Stimulated activated CD8-positive, alpha-beta memory T cell treated with anti-CD3 and anti-CD28 coated beads, Interleukin-4, amount 100 ng/mL, for 1 hour (primary cell): ENCODE data around the gene TMEM106C.
"Not testable (repeated sequence)": the region's sequence is repeated elsewhere in the genome, so short reads cannot be mapped to it uniquely, and the experiment has no call there.

Experiments
- DNase-seq, 2 donors: peaks; one replicate each; pipeline ENCODE4 v3.0.0-alpha.2; 2020; ENCODE audit warnings: low read depth in 2 of 2, low spot score in 1 of 2

Gene TMEM106C

DNA sequence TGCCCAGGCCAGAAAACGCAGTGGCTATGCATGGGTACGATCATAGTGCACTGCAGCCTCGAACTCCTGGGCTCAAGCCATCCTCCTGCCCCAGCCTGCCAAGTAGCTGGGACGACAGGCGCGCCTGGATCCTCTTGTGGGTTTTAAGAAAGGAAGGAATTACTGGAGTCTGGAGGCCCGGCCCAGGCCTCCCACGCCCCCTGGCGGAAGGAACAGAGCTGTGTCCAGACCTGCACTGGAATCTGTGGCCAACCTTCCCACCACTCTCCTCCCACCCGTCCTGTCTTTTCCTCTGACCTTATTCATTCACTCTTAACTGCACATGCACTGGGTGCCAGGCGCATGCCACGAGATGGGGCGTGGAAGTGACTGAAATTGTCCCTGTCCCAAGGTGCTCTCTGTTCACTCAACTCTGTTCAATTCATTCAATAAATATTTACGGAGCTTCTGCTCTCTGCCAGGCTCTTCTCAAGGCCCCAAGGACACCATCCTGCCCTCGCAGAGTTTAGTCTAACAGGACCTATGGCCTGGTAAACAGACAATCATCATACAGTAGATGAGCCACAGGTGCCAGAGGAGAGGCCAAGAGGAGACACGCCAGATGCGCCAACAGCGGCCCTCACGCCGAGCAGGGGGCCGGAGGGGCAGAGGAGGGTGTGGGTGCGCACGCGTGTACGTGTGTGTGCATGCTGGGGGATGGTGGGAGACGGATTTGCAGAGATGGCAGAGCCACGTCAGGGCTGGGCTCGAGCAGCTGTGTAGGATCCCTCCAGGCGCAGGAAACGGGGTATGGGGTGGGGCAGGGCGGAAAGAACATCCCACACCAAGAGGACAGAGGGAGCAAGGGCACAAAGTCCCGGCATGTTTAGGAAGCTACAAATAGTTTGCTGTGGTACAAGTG, 13.7 kb upstream of the TMEM106C start:
- peak in 1 of 2 donors; percentile 9 for DNase-seq

DNA sequence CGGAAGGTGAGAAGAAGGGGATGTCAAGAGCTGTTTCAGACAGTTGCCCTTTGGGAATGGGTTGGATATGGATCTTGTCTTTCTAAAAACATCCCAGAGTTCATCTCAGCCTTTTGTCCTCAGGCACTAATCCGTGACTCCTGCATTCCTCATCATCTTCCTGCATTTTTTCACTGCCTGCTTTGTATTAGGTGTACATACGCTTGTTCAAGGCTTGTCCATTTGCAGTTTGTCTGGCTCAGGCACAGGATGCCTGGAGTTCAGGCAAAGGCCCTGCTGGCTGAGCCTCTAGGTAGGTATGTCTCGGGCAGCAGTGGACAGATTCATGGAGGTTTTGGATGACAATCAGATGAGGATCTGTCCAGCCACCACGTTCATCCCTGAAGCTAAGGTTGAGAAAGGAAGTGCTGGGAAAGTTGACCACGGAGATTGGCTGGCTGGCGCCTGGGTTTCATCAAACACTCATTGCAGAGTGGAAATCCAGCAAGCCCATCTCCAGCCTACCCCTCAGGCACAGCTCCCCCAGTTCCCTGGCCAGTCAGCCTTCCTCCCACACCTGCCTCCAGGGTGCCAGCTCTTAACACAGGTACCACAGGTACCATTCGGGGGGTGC, 12.4 kb upstream of the TMEM106C start:
- no peak for DNase-seq

DNA sequence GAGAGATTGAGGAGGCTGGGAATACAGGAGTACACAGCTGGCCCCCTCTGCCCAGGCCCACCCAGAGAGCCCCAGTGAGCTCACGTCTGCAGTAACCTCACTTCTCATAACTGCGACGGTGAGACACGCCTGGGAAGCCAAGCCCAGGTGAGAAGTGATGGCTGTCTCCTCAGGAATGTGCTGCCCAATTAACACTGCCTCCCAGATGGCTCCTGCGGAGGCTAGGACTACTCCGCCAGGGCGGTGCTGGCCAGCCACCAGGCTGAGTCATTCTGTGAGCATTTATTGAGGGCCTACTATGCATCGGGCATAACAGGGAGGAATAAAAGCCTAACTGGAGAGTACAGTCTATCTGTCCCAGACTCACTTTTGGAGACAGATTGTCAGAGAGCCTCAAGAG, 9.3 kb upstream of the TMEM106C start:
- no peak for DNase-seq

DNA sequence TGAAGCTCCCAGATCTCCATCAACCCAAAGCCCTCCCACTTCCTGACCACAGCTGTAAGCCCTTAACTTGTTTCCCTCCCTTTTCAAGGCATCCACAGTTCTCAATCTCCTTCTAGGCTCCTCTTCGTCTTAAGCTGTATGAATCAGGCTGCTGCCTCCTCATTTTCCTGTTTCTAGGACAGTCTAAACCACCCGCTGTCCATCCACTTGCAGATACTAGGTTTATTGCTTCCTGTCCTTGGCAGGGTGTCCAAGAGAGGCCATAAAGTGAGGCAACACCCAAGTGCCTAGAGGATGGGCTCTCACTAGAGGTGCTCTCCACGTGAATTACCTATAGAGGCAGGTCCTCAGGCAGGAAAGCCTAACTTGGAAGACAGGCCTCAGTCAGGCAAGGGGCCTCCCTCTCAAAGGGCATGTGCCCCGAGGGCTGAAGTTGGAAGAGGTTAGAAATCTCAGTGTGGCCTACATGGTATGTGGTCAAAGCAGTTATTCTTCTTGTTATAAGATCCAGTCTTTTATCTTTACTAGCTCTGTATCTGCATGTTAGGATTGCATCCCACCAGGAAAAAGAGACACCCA, 8.8 kb upstream of the TMEM106C start:
- DNase-seq, result no peak

DNA sequence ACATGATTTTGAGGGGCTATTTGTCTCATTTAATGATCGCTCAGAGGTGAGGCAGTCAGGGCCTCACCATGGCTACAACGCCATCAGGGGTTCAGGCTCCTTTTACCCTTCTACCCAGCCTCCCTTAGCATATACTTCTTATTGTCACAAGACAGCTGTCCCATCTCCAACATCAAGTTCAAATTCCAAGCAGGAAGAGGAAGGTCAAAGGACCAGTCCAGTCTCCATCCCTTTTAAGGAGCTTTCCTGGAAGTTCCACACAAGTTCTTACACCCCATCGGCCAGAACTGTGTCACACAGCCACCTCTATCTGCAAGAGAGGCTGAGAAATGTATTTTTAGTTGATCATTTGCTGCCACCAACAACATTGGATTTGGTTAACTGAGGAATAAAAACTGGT, 8.3 kb upstream of the TMEM106C start:
- no peak for DNase-seq

DNA sequence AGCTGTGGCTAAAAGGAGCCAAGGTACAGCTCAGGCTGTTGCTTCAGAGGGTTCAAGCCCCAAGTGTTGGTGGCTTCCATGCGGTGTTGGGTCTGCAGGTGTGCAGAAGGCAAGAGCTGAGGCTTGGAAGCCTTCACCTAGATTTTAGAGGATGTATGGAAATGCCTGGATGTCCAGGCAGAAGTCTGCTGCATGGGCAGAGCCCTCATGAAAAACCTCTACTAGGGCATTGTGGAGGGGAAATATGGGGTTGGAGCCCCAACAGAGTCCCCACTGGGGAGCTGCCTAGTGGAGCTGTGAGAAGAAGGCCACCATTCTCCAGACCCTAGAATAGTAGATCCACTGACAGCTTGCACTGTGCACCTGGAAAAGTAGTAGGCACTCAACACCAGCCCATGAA, 5.7 kb upstream of the TMEM106C start:
- not testable (repeated sequence) for DNase-seq

DNA sequence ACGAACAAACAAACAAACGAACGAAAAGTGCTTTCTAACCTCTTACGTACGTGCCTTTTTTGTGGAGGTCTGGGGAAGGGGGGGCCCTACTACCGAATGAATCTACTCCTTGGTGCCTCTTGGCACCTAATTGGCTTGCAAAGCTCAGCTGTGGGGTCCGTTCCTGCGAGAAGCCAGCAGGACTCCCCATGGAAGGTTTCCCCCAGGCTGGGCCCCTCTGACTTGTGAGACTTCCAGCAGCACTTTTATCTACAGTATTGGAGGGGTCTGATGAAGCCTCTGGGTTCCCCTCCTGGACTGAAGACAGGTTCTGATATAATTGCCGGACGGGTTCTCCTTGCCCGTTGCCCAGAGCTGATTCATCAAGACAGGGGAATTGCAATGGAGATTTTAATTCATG, 1.2 kb upstream of the TMEM106C start:
- no peak for DNase-seq

DNA sequence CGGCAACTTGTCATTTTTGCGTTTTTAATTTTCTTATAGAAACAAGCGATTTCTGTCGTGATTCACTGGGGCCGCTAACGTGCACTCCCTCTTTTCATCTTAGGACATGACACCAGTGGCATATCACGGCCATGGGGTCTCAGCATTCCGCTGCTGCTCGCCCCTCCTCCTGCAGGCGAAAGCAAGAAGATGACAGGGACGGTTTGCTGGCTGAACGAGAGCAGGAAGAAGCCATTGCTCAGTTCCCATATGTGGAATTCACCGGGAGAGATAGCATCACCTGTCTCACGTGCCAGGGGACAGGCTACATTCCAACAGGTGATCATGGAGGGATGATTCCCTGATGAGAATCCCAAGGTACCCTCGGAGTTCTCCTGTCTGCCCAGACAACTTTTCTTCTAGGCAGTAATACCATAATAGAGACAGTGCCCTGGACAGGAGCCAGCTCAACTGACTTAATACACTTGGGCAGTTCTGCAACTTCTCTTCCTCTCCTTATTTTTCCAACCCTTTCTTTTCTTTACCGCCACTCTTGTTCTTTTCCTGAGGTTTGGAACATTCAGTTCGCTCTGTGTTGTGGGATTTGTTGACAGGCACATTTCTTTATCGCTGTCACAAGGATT, 821 bp downstream of the TMEM106C start:
- no peak for DNase-seq

DNA sequence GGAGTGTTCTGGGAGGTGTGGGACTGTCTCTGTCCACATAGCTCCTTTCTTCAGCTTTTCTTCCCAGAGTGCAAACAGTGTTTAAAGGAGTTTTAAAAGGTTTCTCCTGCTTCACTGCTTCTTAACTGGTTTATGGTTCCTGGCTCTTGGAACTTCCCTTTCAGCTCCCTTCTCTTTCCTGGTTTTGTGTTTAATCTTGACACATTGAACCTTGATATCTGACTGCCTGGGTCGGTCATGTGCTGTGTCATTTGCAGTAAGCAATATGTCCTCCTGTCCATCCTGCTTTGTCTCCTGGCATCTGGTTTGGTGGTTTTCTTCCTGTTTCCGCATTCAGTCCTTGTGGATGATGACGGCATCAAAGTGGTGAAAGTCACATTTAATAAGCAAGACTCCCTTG, 2.2 kb downstream of the TMEM106C start:
- no peak for DNase-seq

DNA sequence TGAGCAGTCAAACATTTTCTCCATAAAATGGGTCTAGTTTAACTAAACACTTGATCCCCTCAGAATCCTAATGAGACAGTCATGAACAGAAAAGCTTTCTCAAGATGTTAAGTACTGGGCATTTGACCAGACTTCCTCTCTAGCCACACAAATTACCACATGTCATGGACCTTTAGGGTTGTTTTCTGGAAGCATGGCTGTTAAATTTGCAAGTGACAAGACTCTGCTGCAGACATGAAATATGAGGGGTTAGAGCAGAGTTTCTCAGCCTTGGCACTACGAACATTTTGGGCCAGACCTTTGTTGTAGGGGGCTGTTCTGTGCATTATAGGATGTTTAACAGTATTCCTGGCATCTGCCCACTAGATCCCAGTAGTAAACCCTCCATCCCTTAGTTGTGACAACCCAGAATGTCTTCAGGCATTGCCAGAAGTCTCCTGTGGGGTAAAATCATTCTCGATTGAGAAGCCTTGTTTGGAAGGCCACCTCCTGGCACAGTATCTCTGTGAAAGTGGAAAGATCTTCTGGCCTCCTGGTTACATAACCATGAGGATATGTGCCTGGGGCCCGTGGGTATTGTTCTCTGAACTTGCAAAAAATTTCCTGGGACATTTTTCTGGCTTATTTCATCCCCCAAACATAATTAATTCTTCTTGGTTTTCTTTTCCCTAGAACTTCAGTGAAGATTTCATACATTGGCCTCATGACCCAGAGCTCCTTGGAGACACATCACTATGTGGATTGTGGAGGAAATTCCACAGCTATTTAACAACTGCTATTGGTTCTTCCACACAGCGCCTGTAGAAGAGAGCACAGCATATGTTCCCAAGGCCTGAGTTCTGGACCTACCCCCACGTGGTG, 4.3 kb downstream of the TMEM106C start:
- no peak for DNase-seq

DNA sequence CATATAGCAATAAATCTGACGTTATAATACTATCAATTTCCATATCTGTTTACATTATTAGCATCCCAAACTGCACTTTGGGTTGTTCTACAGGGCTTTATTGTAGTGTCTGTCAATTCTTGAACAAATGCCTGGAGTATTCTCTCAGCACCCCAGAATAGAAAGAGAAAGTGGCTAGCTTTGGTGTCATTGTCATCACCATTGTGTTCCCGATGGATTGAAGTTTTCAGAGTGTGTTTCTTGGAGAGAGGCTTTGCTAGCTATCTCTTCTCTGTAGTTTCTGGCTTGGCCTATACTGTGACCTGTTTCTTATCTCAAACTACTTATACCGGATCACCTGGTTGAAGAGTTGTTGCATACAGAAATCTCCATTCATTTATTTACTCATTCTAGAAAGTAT, 6.4 kb downstream of the TMEM106C start:
- DNase-seq, result no peak

DNA sequence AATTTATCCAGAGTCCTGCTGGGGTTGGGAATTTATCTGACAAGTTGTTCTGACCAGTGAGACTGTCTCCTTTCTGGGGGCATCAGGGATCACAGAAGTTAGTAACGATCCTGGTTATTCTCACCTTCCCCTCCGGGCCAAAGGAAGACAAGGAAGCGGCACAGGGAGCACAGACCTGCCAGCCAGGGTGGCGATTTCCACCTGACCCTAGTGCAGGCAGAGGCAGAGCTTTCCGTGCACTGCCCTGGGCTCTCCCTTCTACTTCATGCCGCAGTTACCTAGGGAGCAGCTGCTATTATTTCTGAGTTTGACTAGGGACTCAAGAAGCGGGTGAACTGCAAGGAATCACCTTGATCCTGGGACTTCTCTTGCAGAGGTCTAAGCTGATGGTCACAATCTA, 7.4 kb downstream of the TMEM106C start:
- DNase-seq, result no peak

DNA sequence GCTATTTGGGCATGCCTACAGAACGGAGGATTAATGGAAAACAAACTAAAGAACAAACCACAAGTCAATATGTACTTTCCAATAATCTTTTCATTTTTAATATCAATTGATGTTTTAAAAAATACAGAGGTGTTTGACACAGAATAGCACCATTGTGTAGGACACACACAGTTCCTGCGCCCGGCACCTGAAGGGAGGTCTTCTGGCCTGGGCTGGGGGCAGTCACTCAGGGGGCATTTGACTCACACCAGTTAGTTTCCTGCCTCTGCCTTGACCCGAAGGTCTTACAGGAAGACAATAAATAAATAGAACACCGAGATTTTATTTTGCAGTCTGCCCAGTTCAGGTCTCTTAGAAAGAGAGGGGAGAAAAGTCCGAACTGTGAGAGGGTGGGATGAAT, 9.5 kb downstream of the TMEM106C start:
- no peak for DNase-seq

DNA sequence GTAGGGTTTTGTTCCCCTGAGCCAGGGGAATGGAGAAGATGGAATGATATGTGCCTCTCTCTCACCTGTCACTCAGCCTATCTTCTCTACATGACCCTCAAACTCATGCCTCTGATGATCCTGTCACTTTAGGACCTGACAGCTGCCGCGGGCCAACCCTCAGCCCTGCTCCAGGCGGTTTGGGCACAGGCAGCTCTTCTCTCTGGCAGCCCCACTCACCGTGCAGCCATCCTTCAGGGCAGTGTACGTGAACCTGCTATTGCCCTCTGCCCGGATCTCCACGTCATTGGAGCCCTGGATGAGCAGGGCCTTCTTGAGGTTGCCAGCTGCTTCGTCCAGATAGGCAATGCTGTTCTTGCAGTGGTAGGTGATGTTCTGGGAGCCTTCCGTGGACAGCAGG, 10.5 kb downstream of the TMEM106C start:
- no peak for DNase-seq

DNA sequence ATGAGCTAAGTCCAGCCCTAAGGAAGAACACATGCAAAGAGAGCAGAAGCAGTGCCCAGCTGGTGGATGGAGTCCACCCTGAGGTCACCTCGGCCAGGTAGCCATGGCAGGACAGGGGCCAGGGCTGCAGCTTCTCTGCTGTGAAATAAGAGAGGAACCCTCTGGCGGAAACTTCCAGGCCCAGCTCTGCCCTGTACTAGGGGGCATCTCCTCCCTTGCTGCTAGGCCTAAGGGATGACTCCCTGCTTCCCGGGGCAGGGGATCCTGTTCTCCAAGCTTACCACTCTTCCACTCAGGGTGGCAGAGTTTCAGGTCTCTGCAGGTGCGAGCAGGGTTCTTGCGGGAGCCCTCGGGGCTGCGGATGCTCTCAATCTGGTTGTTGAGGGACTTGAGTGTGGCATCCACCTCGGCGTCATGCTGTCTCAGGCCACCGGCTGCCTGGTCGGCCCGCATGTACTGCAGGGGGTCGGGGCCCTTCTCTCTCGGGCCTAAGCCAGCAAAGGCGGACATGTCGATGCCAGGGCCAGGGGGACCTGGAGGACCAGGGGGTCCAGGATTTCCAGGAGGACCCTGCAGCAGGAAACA, 11.7 kb downstream of the TMEM106C start:
- DNase-seq, result no peak

DNA sequence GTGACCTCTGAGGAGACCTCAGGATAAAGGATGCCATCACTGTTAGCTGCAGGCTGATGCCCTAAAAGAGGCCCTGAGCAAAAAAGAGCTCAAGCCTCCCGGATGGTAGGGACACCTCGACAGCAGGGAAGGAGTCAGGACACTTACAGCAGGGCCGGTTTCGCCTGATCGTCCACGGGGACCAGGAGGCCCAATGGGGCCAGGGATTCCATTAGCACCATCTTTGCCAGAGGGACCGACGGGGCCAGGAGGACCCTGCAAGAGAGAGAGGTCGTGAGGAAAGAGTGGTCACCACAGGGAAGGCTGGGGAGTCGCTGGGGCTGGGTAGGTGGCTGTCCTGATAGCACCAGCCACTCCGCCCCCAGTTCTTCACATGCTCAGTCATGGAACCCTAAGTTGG, 12.4 kb downstream of the TMEM106C start:
- no peak for DNase-seq

DNA sequence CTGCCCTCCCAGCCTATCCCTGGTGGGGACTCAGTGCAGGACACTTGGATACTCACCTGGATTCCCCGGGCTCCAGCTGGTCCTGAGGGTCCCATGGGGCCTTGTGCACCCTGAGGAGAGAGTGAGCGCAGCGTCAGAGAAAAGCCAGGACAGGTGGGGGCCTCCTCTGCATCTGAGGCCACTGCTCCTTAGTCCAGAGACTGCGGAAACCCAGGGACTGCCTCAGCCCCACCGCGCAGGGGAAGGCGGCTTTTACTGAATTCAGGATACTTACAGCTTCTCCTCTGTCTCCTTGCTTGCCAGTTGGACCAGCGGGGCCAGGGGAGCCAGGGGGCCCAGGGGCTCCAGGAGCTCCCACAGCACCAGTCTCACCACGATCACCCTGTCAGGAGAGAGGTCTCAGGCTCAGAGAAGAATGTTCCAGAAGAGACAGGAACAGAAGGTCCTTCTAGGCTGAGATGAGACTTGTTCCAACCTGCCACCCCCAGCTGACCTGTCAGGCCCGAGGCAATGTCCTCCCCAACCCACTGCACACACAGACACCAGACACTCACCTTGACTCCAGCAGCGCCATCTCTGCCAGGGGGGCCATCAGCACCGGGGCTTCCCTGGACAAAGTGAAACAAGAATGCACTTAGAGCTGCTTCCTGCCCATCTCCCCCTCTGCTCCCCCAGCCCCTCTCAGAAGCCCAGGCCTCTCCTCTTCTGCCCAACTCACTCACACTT, 13.8 kb downstream of the TMEM106C start:
- no peak for DNase-seq

DNA sequence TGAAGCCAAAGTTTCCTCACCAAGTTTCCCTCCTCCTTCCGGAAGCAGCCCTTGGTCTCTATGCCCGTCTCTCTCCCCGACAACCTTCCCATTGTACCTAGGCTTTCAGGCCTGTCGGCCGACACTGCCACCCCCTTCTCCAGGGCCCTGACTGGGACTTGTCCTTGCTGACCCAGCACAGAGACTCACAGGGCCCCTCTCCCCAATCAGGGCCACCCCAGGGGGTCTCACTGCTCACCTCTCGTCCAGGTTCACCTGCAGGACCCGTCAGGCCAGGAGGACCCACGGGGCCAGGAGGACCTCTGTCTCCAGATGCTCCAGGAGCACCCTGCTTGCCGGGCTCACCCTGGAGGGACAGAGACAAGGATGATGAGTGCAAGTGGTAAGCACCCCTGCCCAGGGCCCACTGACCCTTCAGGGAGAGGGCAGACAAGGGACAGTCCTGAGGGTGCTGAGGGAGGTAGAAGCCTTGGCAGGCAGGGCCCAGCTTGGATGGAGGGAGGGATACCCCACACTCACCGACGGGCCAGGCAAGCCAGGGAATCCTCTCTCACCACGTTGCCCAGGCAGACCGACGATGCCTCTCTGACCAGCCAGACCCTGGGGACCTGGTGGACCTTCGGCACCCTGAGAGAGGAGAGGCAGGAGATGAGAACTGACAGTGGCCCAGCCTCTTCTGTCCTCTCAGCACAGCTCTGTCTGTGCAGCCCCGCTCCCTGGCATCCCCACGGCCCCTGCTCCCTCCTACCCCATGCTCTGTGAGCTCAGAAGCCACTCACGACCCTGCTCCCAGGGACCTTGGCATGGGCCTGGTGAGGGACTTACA, 14.6 kb downstream of the TMEM106C start:
- no peak for DNase-seq

DNA sequence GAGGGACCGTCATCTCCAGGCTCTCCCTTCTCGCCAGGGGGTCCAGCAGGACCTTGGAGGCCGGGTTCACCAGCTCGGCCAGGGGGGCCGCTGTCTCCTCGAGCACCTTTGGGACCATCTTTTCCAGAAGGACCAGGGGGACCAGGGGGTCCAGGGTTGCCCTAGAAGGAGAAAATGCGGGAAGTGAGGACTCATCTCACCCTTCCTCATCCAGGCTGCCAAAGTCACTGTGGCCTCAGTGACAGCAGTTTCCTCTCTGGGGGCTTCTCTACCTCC, 15.1 kb downstream of the TMEM106C start:
- DNase-seq, result no peak
